ENCODE results near the gene FOXS1. TPM values are rescaled to one million over a fixed set of nuclear protein-coding genes. Genes with fewer than 3 reads are reported as not detected.

FOXS1 gene
- total RNA-seq, 2 experiments from 2014 or later, result not detected

GRCh38 chr20:31877684-31878083, 32.3 kb upstream of the FOXS1 start:
- Histone ChIP-seq H3K79me2 (ENCODE audit: insufficient read depth, low read depth, low read length) (no peaks in the 10 kb centered on the region), H3K27ac (ENCODE audit: low read depth, low read length, poor library complexity, severe bottlenecking) (no peak overlapping the region), H3K36me3 (ENCODE audit: insufficient read depth, low read length) (no peaks in the 10 kb centered on the region), H3K4me2 (ENCODE audit: low read length) (no peak overlapping the region), H3K9me2 (ENCODE audit: insufficient read depth, low read length) (no peaks in the 10 kb centered on the region), H3K9me3 (ENCODE audit: low read length) (no peaks in the 10 kb centered on the region), H2AFZ (ENCODE audit: low read length) (no peak overlapping the region), H3K4me3 (ENCODE audit: low read depth, low read length, poor library complexity, severe bottlenecking) (no peak overlapping the region), H3K4me1 (ENCODE audit: insufficient read depth, low read length, poor library complexity, severe bottlenecking) (peaks cover 5% of the 10 kb centered on the region), H4K20me1 (ENCODE audit: insufficient read depth, low read length) (no peaks in the 10 kb centered on the region)
- TF ChIP-seq EZH2phosphoT487 (IDR thresholded peaks at IDR 0.05; ENCODE audit: borderline replicate concordance, low read depth, low read length), result no peak
- TF ChIP-seq, protein P1, sequence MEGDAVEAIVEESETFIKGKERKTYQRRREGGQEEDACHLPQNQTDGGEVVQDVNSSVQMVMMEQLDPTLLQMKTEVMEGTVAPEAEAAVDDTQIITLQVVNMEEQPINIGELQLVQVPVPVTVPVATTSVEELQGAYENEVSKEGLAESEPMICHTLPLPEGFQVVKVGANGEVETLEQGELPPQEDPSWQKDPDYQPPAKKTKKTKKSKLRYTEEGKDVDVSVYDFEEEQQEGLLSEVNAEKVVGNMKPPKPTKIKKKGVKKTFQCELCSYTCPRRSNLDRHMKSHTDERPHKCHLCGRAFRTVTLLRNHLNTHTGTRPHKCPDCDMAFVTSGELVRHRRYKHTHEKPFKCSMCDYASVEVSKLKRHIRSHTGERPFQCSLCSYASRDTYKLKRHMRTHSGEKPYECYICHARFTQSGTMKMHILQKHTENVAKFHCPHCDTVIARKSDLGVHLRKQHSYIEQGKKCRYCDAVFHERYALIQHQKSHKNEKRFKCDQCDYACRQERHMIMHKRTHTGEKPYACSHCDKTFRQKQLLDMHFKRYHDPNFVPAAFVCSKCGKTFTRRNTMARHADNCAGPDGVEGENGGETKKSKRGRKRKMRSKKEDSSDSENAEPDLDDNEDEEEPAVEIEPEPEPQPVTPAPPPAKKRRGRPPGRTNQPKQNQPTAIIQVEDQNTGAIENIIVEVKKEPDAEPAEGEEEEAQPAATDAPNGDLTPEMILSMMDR (conservative IDR thresholded peaks at IDR 0.05; ENCODE audit: low read length), result no peak
- ChIA-PET POLR2A (no interaction called here), CTCF (ENCODE audit: unreplicated experiment) (no interaction called here)
- intact Hi-C loops (cut with micrococcal nuclease; ENCODE audit: unreplicated experiment), result no loop called here
- no peak for DNase-seq (ENCODE audit: low spot score)
- BruUV-seq (replicated peaks), result no TSS peak

GRCh38 chr20:31875671-31876070, 30.3 kb upstream of the FOXS1 start:
- DNase-seq (ENCODE audit: low spot score), result no peak
- no TSS peak for BruUV-seq (replicated peaks)
- TF ChIP-seq, protein P1 (conservative IDR thresholded peaks at IDR 0.05; ENCODE audit: low read length), result no peak
- TF ChIP-seq EZH2phosphoT487 (IDR thresholded peaks at IDR 0.05; ENCODE audit: borderline replicate concordance, low read depth, low read length), result no peak
- CTCF ChIA-PET (ENCODE audit: unreplicated experiment), result no interaction called here
- no peak overlapping the region for H3K4me2 ChIP-seq (ENCODE audit: low read length)
- H3K27ac ChIP-seq (ENCODE audit: low read depth, low read length, poor library complexity, severe bottlenecking), result no peak overlapping the region
- no peaks in the 10 kb centered on the region for H4K20me1 ChIP-seq (ENCODE audit: insufficient read depth, low read length)
- no peaks in the 10 kb centered on the region for H3K36me3 ChIP-seq (ENCODE audit: insufficient read depth, low read length)
- no peaks in the 10 kb centered on the region for H3K79me2 ChIP-seq (ENCODE audit: insufficient read depth, low read depth, low read length)
- no peaks in the 10 kb centered on the region for H3K9me2 ChIP-seq (ENCODE audit: insufficient read depth, low read length)
- peaks cover 5% of the 10 kb centered on the region for H3K4me1 ChIP-seq (ENCODE audit: insufficient read depth, low read length, poor library complexity, severe bottlenecking)
- H3K4me3 ChIP-seq (ENCODE audit: low read depth, low read length, poor library complexity, severe bottlenecking), result no peak overlapping the region
- no peak overlapping the region for H2AFZ ChIP-seq (ENCODE audit: low read length)
- no peaks in the 10 kb centered on the region for H3K9me3 ChIP-seq (ENCODE audit: low read length)
- POLR2A ChIA-PET, result no interaction called here
- intact Hi-C loops (cut with micrococcal nuclease; ENCODE audit: unreplicated experiment), result no loop called here

GRCh38 chr20:31872406-31872805, 27.0 kb upstream of the FOXS1 start:
- no peaks in the 10 kb centered on the region for H3K79me2 ChIP-seq (ENCODE audit: insufficient read depth, low read depth, low read length)
- no peak overlapping the region for H2AFZ ChIP-seq (ENCODE audit: low read length)
- no TSS peak for BruUV-seq (replicated peaks)
- no peaks in the 10 kb centered on the region for H3K4me1 ChIP-seq (ENCODE audit: insufficient read depth, low read length, poor library complexity, severe bottlenecking)
- H3K27ac ChIP-seq (ENCODE audit: low read depth, low read length, poor library complexity, severe bottlenecking), result no peak overlapping the region
- TF ChIP-seq, protein P1 (conservative IDR thresholded peaks at IDR 0.05; ENCODE audit: low read length), result no peak
- TF ChIP-seq EZH2phosphoT487 (IDR thresholded peaks at IDR 0.05; ENCODE audit: borderline replicate concordance, low read depth, low read length), result no peak
- POLR2A ChIA-PET, result interaction anchor here (0.6 kb wide), 1 partner anchor 8 kb away, joined by 5 read pairs; no protein-coding TSS in a partner anchor
- no peak overlapping the region for H3K4me3 ChIP-seq (ENCODE audit: low read depth, low read length, poor library complexity, severe bottlenecking)
- no peaks in the 10 kb centered on the region for H3K9me2 ChIP-seq (ENCODE audit: insufficient read depth, low read length)
- DNase-seq (ENCODE audit: low spot score), result no peak
- CTCF ChIA-PET (ENCODE audit: unreplicated experiment), result no interaction called here
- no peak overlapping the region for H3K4me2 ChIP-seq (ENCODE audit: low read length)
- intact Hi-C loops (cut with micrococcal nuclease; ENCODE audit: unreplicated experiment), result no loop called here
- H3K9me3 ChIP-seq (ENCODE audit: low read length), result no peaks in the 10 kb centered on the region
- no peaks in the 10 kb centered on the region for H3K36me3 ChIP-seq (ENCODE audit: insufficient read depth, low read length)
- H4K20me1 ChIP-seq (ENCODE audit: insufficient read depth, low read length), result no peaks in the 10 kb centered on the region
